DMS53 treated with DMSO at 0.1 percent for 48 hours (cell line): ENCODE measurements around the gene CBY1.

Experiments used
- DNase-seq: peaks from one replicate; lab custom pipeline; 2025; ENCODE audit not compliant: unreplicated experiment; lab: John Stamatoyannopoulos, UW

CBY1 gene

DNA sequence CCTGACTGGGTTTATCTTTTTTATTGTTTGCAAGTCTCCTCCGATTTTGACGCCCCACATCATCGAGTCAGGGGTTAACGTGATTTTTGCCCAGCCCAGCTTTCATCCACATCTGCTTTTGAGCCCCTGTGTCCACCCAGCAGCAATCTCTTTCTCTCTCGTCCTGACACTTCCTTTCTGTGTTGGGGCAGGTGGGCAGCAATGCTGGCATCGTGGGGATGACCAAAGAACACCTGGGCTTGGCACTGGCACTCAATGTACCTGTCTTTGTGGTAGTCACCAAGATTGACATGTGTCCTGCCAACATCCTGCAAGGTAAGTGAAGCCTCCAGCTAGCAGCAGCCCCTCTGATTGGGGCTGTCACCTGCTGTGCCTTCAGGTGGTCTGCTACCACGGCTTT, 65.1 kb downstream of the CBY1 start:
- DNase-seq: no peak
